Smooth muscle cell (in vitro differentiated cells): ENCODE results near the gene GALNT17. TPM values are rescaled to one million over a fixed set of nuclear protein-coding genes. Genes with fewer than 3 reads are reported as not detected.

Experiments used
- DNase-seq: peaks from one replicate; lab custom pipeline; 2025; ENCODE audit not compliant: unreplicated experiment; lab: John Stamatoyannopoulos, UW
- H2AFZ ChIP-seq: fragments of 200-600 bp; sonication (generic); 2 replicates; pipeline ENCODE4 v1.6.0; 2016; ENCODE audit warnings: antibody characterized with exemption, low read depth, mild to moderate bottlenecking
- H3F3A ChIP-seq: fragments of 200-600 bp; sonication (generic); 2 replicates; pipeline ENCODE4 v1.6.0; 2017; ENCODE audit warnings: antibody characterized with exemption, low read depth
- H3K27ac ChIP-seq: fragments of 200-600 bp; sonication (generic); 2 replicates; pipeline ENCODE4 v1.5.1; 2016; ENCODE audit warnings: low read depth, mild to moderate bottlenecking
- H3K27me3 ChIP-seq: fragments of 200-600 bp; sonication (generic); 2 replicates; pipeline ENCODE4 v1.6.1; 2016; ENCODE audit warnings: low read depth, mild to moderate bottlenecking
- H3K36me3 ChIP-seq: fragments of 200-600 bp; sonication (generic); 2 replicates; pipeline ENCODE4 v1.5.1; 2016; ENCODE audit warnings: low read depth
- H3K4me1 ChIP-seq: fragments of 200-600 bp; sonication (generic); 2 replicates; pipeline ENCODE4 v1.5.1; 2016; ENCODE audit warnings: low read depth
- H3K4me2 ChIP-seq: fragments of 200-600 bp; sonication (generic); 2 replicates; pipeline ENCODE4 v1.6.0; 2016; ENCODE audit warnings: mild to moderate bottlenecking
- H3K4me3 ChIP-seq: fragments of 200-600 bp; sonication (generic); 2 replicates; pipeline ENCODE4 v1.5.1; 2016; ENCODE audit warnings: mild to moderate bottlenecking
- H3K79me2 ChIP-seq: fragments of 200-600 bp; sonication (generic); 2 replicates; pipeline ENCODE4 v1.6.0; 2016; ENCODE audit warnings: low read depth, mild to moderate bottlenecking
- H3K9ac ChIP-seq: fragments of 200-600 bp; sonication (generic); 2 replicates; pipeline ENCODE4 v1.6.0; 2016; ENCODE audit warnings: low read depth
- H3K9me3 ChIP-seq: fragments of 200-600 bp; sonication (generic); replicated peaks from 2 replicates; pipeline ENCODE4 v1.5.1; 2016; ENCODE audit warnings: low read depth
- H4K20me1 ChIP-seq: fragments of 200-600 bp; sonication (generic); 2 replicates; pipeline ENCODE4 v1.6.0; 2016; ENCODE audit warnings: low read depth
- WGBS: methylation state at CpG from one replicate; pipeline ENCODE4 v1.1.7; 2016; ENCODE audit warnings: low lambda C conversion rate; 5-methylcytosine and 5-hydroxymethylcytosine counted together
- polyA plus RNA-seq: library from polyadenylated mRNA; unstranded; fragments of >200 nt; fragmentation: Nextera tagmentation; extraction: Ambion mirVana; gene quantifications from 2 replicates; pipeline ENCODE4 v1.2.1, GENCODE V29; 2016
- total RNA-seq: library from RNA; depleted of rRNA; stranded (reverse); fragments of >200 nt; gene quantifications from 2 replicates; pipeline ENCODE4 v1.2.3, GENCODE V29; 2014
- TF ChIP-seq, protein P1 (sequence below): fragments of 200-600 bp; sonication (generic); IDR thresholded peaks from 2 replicates; pipeline ENCODE4 v1.5.1; 2017; ENCODE audit warnings: borderline replicate concordance, mild to moderate bottlenecking, antibody characterized with exemption; ENCODE audit not compliant: insufficient read depth, poor library complexity, severe bottlenecking

GALNT17 gene
- total and polyA plus RNA-seq, 2 experiments from 2014 or later = 0.38 to 0.45 TPM

- Histone ChIP-seq H3K4me1 (no peaks in the 10 kb centered on the region), H3K79me2 (no peaks in the 10 kb centered on the region), H3K36me3 (no peaks in the 10 kb centered on the region), H3K27me3 (no peaks in the 10 kb centered on the region), H2AFZ (no peak overlapping the region), H3K9ac (no peak overlapping the region), H4K20me1 (no peaks in the 10 kb centered on the region), H3K4me3 (no peak overlapping the region), H3K4me2 (no peak overlapping the region), H3K9me3 (no peaks in the 10 kb centered on the region), H3K27ac (no peak overlapping the region), H3F3A (no peaks in the 10 kb centered on the region)
- WGBS = 93% methylated on average over 1 of the region's 1 CpG
- DNase-seq = no peak
- TF ChIP-seq, protein P1, sequence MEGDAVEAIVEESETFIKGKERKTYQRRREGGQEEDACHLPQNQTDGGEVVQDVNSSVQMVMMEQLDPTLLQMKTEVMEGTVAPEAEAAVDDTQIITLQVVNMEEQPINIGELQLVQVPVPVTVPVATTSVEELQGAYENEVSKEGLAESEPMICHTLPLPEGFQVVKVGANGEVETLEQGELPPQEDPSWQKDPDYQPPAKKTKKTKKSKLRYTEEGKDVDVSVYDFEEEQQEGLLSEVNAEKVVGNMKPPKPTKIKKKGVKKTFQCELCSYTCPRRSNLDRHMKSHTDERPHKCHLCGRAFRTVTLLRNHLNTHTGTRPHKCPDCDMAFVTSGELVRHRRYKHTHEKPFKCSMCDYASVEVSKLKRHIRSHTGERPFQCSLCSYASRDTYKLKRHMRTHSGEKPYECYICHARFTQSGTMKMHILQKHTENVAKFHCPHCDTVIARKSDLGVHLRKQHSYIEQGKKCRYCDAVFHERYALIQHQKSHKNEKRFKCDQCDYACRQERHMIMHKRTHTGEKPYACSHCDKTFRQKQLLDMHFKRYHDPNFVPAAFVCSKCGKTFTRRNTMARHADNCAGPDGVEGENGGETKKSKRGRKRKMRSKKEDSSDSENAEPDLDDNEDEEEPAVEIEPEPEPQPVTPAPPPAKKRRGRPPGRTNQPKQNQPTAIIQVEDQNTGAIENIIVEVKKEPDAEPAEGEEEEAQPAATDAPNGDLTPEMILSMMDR = no peak
These were observed 52.7 kb downstream of the GALNT17 start for GRCh38 chr7:71184609-71185008.

- H3K4me2 ChIP-seq = no peak overlapping the region
- H3K36me3 ChIP-seq = no peaks in the 10 kb centered on the region
- no peaks in the 10 kb centered on the region for H4K20me1 ChIP-seq
- H3K4me3 ChIP-seq = no peak overlapping the region
- TF ChIP-seq, protein P1 = no peak
- WGBS = 92% methylated on average over 4 of the region's 4 CpGs
- no peaks in the 10 kb centered on the region for H3K9me3 ChIP-seq
- H3K27me3 ChIP-seq = no peaks in the 10 kb centered on the region
- H3K4me1 ChIP-seq = no peaks in the 10 kb centered on the region
- no peaks in the 10 kb centered on the region for H3K79me2 ChIP-seq
- no peaks in the 10 kb centered on the region for H3F3A ChIP-seq
- no peak overlapping the region for H3K27ac ChIP-seq
- no peak for DNase-seq
- no peak overlapping the region for H2AFZ ChIP-seq
- H3K9ac ChIP-seq = no peak overlapping the region
These were observed 54.7 kb downstream of the GALNT17 start for GRCh38 chr7:71186535-71187057.

- H2AFZ ChIP-seq = no peak overlapping the region
- H3K9ac ChIP-seq = no peak overlapping the region
- no peaks in the 10 kb centered on the region for H3F3A ChIP-seq
- 96% methylated on average over 6 of the region's 6 CpGs for WGBS
- TF ChIP-seq, protein P1 = no peak
- no peaks in the 10 kb centered on the region for H3K36me3 ChIP-seq
- no peaks in the 10 kb centered on the region for H4K20me1 ChIP-seq
- H3K79me2 ChIP-seq = no peaks in the 10 kb centered on the region
- no peak for DNase-seq
- no peak overlapping the region for H3K4me3 ChIP-seq
- no peak overlapping the region for H3K27ac ChIP-seq
- no peaks in the 10 kb centered on the region for H3K9me3 ChIP-seq
- H3K4me2 ChIP-seq = no peak overlapping the region
- H3K27me3 ChIP-seq = no peaks in the 10 kb centered on the region
- H3K4me1 ChIP-seq = no peaks in the 10 kb centered on the region
These were observed 59.8 kb downstream of the GALNT17 start for GRCh38 chr7:71191771-71192170.

DNA sequence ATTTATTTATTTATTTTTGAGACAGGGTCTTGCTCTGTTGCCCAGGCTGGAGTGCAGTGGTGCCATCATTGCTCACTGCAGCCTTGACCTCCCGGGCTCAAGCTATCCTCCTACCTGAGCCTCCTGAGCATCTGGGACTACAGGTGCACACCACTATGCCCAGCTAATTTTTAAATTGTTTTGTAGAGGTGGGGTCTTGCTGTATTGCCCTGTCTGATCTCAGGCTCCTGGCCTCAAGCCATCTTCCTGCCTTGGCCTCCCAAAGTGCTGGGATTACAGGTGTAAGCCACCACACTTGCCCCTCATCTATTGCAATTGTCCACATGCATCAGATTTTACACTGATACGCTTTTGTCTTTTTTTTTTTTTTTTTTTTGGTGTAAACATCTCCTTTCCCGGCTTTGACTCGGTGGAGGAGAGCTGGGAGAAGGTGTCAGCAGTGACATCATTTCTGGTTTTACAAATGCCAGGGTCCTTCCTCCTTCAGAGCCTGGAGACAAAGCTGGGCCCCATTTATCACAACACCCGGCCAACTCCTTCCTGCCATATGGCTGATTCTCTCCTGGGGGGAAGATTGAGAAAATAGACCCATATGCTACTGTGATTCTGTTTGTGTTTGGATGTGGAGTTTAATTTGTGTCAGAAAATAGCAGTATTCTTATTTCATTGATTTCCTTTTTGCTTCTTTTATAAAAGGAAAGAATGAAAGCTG, 61.3 kb downstream of the GALNT17 start:
- no peaks in the 10 kb centered on the region for H3K4me1 ChIP-seq
- DNase-seq = no peak
- no peak overlapping the region for H3K27ac ChIP-seq
- no peaks in the 10 kb centered on the region for H3K79me2 ChIP-seq
- H3K36me3 ChIP-seq = no peaks in the 10 kb centered on the region
- H3K9me3 ChIP-seq = no peaks in the 10 kb centered on the region
- no peaks in the 10 kb centered on the region for H4K20me1 ChIP-seq
- TF ChIP-seq, protein P1 = no peak
- no peaks in the 10 kb centered on the region for H3F3A ChIP-seq
- no peak overlapping the region for H3K4me2 ChIP-seq
- H3K4me3 ChIP-seq = no peak overlapping the region
- H3K27me3 ChIP-seq = no peaks in the 10 kb centered on the region
- WGBS = 73% methylated on average over 4 of the region's 5 CpGs
- H2AFZ ChIP-seq = no peak overlapping the region
- H3K9ac ChIP-seq = no peak overlapping the region
